Stimulated activated CD8-positive, alpha-beta memory T cell treated with anti-CD3 and anti-CD28 coated beads, Interleukin-7, amount 100 ng/mL, for 1 hour (primary cell): ENCODE data around the gene RAB6B.
A peak's percentile ranks its signal among the peaks of the same experiment; 100 is the strongest.
"Not testable (repeated sequence)": the region's sequence is repeated elsewhere in the genome, so short reads cannot be mapped to it uniquely, and the experiment has no call there.

Experiments
- DNase-seq, 2 donors: peaks; one replicate each; pipeline ENCODE4 v3.0.0-alpha.2; 2020; ENCODE audit warnings: low read depth in 2 of 2

Gene RAB6B

GRCh38 chr3:133815386-133815785 lies 80.3 kb downstream of the RAB6B start:
- no peak for DNase-seq

DNA sequence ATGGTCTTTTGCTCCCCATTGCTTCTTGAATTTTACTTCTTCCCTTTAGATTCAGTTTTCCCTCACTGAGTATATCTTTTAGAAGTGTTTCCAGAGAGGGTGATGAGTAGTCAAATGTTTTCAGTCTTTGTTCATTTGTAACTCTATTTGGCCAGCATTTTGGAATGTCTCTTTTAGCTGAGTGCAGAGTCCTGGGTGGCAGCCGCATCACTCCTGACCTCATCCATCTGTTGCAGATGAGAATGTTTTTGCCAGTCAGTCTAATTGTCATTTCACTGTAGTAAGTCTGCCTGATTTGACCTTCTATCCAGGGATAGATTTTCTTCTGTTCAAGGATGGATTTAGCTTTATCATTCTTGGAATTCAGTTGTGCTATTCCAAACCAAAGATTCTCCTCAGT lies 82.8 kb downstream of the RAB6B start:
- no peak for DNase-seq

- DNase-seq = peak; percentile 86 to 89
Observed at GRCh38 chr3:133805702-133806475, 89.8 kb downstream of the RAB6B start, which contains the start of gene SRPRB. SRPRB (plus strand) TSS chr3:133805815; CDS start chr3:133805849, 34 bp downstream.

DNA sequence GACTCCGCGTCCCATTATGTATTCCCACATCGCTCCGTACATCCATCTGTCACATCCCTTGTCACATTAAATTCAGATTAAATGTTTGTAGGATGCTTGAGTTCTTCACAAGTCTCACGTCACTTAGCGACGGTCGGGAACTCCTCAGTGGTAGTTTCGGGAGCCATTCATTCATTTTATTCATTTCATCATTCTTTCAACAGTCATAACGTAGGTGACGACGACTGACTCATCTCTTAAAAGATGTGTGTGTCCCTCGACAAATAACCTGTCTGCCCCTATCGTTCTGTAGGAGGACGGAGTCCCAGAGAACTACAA lies 90.3 kb downstream of the RAB6B start:
- no peak for DNase-seq

DNA sequence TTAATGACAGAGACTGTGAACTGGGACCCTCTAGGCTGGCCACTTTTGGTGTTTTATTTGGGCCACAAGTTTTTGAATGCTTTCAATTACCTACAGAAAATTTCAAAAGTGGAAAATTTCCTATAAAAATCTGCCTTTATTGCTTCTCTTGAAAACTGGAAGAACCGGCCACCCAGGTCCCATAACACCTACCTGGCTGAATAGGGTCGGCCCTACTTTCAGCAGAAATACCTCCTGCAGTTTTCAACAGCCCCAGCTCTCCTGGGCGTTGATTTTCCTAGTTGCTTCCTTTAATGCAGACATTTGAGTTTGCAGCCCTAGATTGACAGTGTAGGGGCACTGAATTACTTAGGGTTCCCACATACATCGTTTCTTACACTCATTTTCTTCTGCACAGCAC lies 90.8 kb downstream of the RAB6B start:
- DNase-seq = no peak

GRCh38 chr3:133803469-133803868 lies 92.2 kb downstream of the RAB6B start:
- no peak for DNase-seq

DNA sequence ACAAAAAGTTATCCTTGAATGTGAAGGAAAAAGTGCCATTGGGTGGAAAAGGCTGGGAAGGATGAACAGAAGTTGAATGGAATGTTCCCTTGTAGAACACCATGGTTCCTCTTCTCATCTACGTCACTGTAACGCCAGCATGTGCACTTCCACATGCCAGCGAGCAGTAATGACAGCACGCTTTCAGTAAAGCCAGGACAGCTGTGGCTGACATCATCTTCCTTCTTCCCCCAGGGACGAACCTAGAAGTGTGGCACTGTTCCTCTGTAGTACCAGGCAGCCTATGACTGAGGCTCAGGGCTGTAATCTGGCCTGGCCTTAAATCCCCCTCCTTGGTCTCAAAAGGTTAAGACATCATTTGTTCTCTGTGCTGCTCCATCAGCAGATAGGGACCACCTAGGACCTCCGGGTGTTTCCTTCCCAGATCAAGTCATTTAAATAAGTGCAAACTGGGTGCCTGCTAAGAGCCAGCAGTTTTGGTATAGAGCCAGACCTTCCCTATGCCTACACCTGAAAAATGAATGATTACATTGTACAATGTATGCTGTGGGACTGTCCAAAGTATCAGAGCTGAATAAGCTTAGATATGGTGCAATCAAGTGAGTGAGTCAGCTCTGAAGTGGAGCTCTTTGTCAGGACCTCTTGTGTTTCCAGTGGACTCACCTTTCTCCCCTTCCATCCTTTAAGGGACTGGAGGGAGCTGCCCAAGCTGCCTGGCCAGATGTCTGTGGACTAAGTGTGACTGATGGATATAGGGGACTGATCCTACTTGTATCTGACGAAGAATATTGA lies 95.7 kb downstream of the RAB6B start:
- DNase-seq = no peak

DNA sequence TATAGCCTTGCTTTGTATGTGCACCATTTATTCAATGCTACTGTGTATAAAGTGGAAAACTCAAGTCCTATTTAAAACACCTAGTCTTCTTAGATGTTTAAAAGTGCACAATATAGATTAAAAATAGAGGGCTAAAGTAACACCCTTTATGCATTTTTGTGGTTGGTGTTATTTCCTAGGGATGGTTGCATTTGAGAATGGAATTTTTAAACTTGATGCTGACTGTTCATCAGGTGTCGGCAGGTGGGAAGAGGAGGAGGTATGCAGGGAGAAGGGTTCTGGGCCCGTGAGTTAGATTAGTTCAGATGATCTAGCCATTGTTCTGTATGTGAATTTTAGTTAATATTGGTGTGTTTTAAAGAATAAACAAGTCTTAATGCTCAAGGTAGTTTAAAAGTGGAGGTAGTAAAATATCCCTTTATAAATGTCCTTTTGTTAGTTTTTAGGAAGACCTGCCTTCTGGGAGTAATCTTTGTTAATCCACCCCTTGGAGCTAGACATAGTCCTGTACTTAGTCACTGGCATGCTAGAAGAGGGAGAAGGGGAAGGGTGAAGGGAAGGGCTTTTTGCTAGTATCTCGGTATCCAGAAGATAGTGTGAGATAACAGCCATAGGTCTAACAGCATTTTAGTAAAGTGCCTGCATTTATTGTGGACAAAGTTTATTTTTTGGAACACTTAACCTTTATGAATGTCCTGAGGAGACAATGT lies 98.1 kb downstream of the RAB6B start:
- DNase-seq = no peak

DNA sequence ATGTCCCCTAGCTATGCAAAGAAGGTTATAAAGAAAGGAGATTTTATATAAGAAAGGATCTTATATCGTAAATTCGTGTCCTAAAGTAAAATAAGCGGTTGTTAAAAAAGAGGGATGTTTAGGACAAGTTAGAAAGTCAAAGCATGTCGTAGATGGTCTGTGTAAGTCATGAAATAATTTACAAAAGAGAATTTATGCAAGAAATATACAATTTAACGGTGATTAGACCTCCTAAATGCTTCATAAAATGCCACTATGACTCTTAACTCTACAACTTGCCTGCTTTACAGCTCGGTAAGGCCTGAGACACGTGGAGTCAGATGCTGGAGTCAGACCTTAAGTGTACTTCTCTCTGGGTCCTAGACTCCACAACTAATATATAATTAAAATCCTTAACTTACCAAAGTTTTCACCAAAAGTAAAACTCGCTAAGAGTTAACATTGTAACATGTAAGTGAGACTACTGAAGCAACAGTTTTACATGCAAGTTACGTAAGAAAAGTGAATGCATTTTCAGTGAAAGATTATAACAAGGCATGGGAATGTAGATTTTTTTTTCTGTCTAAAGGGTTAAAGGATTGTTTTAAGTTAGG lies 103.4 kb downstream of the RAB6B start:
- DNase-seq = no peak

DNA sequence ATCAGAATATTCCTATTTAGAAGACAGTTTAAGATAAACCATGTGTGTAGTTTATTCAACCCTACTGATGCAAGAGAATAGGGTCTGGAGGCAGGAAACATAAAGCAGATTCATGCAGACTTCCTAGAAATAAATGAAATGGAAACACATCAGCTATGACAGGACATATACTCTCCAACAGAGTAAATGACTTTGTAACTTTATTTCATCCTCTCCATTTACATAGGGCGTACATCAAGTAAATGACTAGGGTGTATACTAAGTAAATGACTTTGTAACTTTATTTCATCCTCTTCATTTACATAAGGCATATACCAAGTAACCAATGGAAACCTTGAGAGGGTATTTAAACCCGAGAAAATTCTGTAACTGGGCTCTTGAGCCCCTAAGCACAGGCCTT lies 107.7 kb downstream of the RAB6B start:
- no peak for DNase-seq

DNA sequence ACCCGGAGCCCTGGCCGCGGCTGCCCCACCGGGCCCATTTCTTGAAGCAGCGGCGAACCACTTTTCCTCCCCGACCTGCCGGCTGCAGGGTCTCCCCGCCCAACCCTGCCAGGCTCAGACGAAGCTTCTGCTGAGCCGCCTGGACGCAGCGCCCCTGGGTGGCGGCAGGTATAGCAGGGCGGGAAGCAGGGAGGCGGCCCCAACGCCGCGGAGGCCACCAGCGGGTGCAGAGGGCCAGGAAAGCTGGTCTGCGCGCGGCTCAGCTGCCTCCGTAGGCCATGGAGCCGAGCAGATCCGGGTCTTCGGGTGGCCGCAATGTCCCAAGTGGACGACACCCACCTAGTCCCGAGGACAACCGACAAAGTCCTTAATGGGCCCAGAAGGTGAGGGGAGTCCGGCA lies 111.9 kb downstream of the RAB6B start:
- no peak for DNase-seq

- no peak for DNase-seq
Observed at GRCh38 chr3:133782454-133782853, 113.2 kb downstream of the RAB6B start.

GRCh38 chr3:133781570-133781969 lies 114.1 kb downstream of the RAB6B start:
- DNase-seq = no peak

GRCh38 chr3:133780756-133781155 lies 114.9 kb downstream of the RAB6B start:
- not testable (repeated sequence) for DNase-seq

- no peak for DNase-seq
Observed at GRCh38 chr3:133779626-133780203, 116.0 kb downstream of the RAB6B start.

DNA sequence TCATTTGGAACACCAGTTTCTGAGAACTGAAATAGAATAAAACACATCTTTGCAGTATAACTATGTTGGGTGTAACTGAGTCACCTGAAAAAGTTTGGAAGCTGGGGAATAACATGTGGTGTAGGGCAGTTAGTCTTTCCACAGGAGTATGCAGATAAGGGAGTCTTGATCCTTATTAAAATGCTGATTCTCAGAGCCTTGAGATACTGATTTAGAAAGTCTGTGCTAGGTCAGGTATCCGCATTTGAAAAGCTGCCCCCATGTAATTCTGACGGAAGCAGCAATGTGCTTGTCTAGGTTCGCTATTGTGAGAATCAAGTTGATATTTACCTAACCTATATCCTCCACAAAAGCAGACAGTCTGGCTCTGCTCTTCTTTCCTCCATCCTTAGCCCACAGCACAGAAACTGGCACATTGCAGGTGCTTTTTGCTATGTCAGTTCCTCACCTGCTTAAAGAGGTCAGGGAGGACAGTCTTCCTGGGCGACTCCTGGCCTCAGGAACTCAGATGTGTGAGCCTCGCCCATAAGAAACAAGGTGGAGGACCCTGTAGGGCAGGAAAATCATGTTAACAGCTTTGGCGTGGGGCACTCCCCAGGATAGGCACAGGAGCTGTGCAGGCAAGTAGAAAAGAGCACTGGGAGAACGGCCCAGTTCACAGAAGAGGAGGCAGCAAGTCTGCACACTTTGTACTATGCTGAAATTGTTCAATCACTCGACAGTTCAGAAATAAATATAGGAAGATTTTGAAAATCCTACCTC lies 117.7 kb downstream of the RAB6B start:
- no peak for DNase-seq

DNA sequence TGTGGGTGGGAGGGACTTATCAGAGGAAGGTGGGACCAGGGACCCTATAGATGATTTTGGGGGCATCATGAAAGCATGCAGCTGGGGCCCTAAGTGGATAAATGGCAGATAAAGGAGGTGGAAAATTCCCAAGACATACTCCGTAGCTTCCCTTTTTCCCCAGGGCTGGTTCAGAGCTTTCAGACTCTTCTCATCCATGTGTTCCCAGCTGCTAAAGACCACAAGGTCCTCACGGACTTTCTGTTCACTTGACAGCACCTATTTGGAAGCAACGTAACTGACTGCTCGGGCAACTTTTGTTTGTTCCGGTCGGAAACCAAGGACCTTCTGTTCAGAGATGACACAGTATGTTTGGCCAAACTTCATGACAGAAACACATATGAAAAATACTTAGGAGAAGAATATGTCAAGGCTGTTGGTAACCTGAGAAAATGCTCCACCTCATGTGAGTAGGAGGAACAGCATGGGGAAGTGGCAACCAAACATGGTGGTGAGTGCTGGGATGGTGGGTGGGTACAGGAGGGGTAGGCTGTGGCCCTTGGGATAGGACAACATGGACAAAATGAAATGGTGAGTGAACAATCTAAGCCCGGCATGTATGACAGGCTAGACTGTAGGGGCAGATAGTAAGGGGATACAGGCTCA lies 118.8 kb downstream of the RAB6B start:
- DNase-seq = no peak

GRCh38 chr3:133775835-133776234 lies 119.8 kb downstream of the RAB6B start:
- DNase-seq = no peak

- DNase-seq = no peak
Observed at GRCh38 chr3:133775309-133775708, 120.4 kb downstream of the RAB6B start.
